LNCAP (cell line): ENCODE data around the gene SCAF1.

Source experiments
- CTCF ChIP-seq: fragments of 450-650 bp; IDR thresholded peaks from 2 replicates; pipeline ENCODE4 v1.5.1; 2017; ENCODE audit warnings: mild to moderate bottlenecking

The SCAF1 gene

GRCh38 chr19:49660338-49660961, 18.4 kb downstream of the SCAF1 start:
- no peak for TF ChIP-seq CTCF

- no peak for TF ChIP-seq CTCF
Measured at GRCh38 chr19:49662011-49662410, 20.0 kb downstream of the SCAF1 start.

GRCh38 chr19:49663224-49663623, 21.2 kb downstream of the SCAF1 start:
- TF ChIP-seq CTCF, result no peak

DNA sequence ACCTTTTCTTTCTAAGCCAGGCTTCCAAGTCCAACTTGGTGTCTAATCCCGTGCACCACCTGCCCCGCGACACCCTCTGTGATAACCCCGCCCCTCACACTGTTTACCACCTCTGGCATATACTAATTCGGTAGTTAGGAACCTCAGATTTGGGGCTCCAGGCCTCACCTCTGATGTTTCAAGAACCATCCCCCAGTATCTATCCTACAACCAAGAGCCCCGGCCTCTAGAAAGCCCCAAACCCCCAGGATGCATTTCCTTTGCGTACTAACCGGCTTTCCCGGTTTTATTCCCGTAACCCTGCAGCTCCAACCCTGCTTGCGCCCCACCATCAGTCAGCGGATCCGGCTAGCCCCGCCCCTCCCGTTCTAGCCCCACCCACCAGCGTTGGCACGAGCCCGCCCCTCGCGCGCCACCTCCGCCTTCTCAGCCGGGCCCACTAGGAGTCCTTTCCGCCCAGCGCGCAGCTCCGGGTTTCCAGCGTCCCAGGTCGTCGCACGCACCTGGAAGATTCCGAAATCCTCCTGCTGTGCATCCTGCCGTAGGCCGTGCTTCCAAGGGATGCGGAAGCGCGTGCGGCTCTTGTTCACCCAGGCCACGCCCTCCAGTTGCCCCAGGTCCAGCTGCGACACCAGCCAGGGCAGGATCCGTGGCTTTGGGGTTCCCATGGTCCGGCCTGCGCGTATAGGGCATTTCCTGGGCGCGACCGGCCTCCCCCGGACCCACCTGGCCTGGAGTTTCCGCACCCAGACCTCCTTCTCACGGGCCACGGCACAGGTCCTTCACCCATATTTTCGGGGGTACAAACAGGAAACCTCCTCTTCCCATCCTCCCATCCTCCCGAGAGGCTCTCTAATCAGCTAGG, 22.4 kb downstream of the SCAF1 start:
- no peak for TF ChIP-seq CTCF

DNA sequence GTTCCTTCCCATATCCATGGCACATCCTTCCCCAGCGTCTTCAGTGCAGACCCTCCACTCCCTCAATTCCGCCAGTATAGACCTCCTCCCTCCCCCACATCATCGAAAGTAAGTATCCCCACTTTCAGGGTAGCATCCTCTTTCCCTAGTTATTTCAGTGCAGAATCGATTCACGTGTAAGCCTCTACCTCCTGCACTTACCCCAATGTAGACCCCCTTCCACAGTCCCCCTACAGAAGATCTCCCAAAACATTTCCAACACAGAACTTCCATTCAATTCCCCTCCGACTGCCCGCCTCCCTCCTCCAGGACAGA, 23.0 kb downstream of the SCAF1 start:
- no peak for TF ChIP-seq CTCF

GRCh38 chr19:49665351-49666119, 23.5 kb downstream of the SCAF1 start, which contains the start of the genes BCL2L12 and IRF3:
Gene BCL2L12, plus strand, starts transcription at chr19:49665933. Its CDS starts 760 bp downstream, at chr19:49666693.
Gene IRF3, minus strand, starts transcription at chr19:49665857. Its CDS starts 1,019 bp downstream, at chr19:49664838.
- no peak for TF ChIP-seq CTCF

DNA sequence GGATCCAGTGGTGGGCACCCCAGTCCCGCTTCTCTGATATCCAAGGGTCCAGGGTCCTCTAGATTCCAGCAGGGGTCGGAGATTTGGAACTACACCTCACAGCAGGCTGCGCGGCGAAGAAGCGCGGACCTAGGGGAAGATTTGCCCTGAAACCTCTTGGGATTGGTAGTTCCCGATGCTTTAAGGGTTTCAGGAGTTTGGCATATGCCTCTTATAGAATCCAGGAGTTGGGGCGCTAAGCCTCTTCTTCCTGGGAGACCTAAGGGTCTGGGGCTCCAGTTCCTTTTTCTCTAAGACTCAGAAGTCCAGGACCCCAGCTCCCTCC, 24.1 kb downstream of the SCAF1 start:
- no peak for TF ChIP-seq CTCF
